WERI-Rb-1 (cell line): Measurements from ENCODE around the gene TMED3.

ENCODE experiments used
- DNase-seq: peaks from one replicate; pipeline ENCODE4 v3.0.0-alpha.2; 2020
- H3K27ac ChIP-seq: fragments of 250-450 bp; sonication (Bioruptor Pico); 2 replicates; pipeline ENCODE4 v1.5.1; 2020; ENCODE audit warnings: mild to moderate bottlenecking, moderate library complexity
- H3K27me3 ChIP-seq: fragments of 250-450 bp; sonication (Bioruptor Pico); 2 replicates; pipeline ENCODE4 v1.5.1; 2021; ENCODE audit warnings: mild to moderate bottlenecking, low read depth, moderate library complexity; ENCODE audit not compliant: insufficient read depth, severe bottlenecking
- H3K36me3 ChIP-seq: fragments of 250-450 bp; sonication (Bioruptor Pico); 2 replicates; pipeline ENCODE4 v1.5.1; 2020; ENCODE audit warnings: mild to moderate bottlenecking, moderate library complexity
- H3K4me3 ChIP-seq: 2 replicates; pipeline ENCODE4 v1.5.1; 2011; ENCODE audit warnings: low read depth, mild to moderate bottlenecking, control low read depth, low read length
- H3K9me3 ChIP-seq: fragments of 250-450 bp; sonication (Bioruptor Pico); 2 replicates; pipeline ENCODE4 v1.5.1; 2021; ENCODE audit warnings: mild to moderate bottlenecking, moderate library complexity; ENCODE audit not compliant: severe bottlenecking
- TF ChIP-seq, protein P1 (sequence below): IDR thresholded peaks from 2 replicates; pipeline ENCODE4 v1.5.1; 2011; ENCODE audit warnings: low read depth, mild to moderate bottlenecking, control low read depth, inconsistent platforms, low read length

TMED3 gene

DNA sequence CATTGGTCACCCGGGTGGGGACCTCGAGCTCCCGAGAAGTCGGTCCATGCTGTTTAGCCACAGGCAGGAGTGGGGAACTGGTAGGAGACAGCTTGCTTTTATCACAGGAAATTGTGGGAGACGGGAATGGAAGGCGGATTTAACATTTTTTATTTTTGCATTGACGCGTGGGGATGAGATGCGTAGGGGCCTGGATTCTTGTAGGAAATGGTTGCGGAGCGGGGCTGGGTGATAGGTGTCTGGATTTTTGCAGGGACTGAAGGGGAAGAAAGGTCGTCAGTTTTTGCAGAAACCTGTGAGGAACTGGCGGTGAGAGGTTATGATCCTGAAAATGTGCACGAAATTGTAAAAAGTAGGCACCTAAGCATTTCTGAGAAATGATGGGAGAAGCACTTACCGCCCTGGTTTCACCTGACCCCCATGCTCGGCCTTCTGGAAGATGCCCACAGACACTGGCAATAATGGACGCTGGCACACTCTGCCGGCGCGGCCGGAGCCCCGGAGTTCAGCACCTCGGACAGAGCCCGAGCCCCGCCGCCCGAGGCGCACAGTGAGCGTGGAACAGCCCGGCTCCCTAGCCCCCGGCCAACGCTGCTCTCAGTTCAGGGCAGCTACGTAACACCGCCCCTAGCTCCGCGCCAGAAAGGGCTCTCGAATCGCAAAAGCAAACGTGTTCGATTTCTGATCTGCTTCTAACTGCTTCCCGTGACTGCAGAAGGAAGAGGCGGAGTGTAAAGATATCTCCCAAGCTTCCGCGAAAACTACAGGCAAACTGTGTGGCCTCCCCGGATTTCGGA lies 27.5 kb upstream of the TMED3 start:
- DNase-seq = no peak
- H3K36me3 ChIP-seq = no peaks in the 10 kb centered on the region
- TF ChIP-seq, protein P1, sequence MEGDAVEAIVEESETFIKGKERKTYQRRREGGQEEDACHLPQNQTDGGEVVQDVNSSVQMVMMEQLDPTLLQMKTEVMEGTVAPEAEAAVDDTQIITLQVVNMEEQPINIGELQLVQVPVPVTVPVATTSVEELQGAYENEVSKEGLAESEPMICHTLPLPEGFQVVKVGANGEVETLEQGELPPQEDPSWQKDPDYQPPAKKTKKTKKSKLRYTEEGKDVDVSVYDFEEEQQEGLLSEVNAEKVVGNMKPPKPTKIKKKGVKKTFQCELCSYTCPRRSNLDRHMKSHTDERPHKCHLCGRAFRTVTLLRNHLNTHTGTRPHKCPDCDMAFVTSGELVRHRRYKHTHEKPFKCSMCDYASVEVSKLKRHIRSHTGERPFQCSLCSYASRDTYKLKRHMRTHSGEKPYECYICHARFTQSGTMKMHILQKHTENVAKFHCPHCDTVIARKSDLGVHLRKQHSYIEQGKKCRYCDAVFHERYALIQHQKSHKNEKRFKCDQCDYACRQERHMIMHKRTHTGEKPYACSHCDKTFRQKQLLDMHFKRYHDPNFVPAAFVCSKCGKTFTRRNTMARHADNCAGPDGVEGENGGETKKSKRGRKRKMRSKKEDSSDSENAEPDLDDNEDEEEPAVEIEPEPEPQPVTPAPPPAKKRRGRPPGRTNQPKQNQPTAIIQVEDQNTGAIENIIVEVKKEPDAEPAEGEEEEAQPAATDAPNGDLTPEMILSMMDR = no peak
- no peaks in the 10 kb centered on the region for H3K27me3 ChIP-seq
- no peak overlapping the region for H3K27ac ChIP-seq
- H3K4me3 ChIP-seq = no peak overlapping the region
- no peaks in the 10 kb centered on the region for H3K9me3 ChIP-seq

DNA sequence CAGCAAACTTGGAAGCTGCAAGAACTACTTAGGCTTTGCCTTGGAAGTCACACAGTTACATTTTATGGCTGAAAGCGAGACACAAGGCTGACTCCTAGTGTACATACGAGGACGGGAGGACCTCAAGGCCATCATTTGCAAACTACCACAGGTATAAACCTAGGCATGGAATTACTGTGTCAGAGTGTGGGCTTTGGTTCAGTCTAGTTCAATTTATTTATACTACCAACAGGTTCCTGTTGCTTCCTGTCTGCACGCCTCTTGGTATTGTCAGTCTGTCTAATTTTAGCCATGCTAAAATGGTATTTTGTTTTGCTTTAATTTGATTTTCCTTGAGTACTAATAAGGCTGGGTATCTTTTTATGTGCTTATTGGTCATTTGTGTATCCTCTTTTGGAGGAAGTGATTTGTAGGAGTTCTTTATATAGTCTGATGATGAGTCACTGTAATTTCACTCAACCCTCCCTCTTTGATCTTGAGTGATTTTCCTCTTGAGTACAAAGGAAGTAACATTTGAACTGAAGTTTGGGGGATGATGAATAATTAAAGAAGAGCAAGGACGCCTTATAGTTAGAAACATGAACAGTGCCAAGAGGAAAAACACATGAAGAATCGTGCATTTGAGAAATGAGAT lies 20.2 kb upstream of the TMED3 start:
- no peak for DNase-seq
- no peaks in the 10 kb centered on the region for H3K9me3 ChIP-seq
- no peak overlapping the region for H3K27ac ChIP-seq
- no peaks in the 10 kb centered on the region for H3K27me3 ChIP-seq
- no peak overlapping the region for H3K4me3 ChIP-seq
- no peaks in the 10 kb centered on the region for H3K36me3 ChIP-seq
- TF ChIP-seq, protein P1 = no peak

DNA sequence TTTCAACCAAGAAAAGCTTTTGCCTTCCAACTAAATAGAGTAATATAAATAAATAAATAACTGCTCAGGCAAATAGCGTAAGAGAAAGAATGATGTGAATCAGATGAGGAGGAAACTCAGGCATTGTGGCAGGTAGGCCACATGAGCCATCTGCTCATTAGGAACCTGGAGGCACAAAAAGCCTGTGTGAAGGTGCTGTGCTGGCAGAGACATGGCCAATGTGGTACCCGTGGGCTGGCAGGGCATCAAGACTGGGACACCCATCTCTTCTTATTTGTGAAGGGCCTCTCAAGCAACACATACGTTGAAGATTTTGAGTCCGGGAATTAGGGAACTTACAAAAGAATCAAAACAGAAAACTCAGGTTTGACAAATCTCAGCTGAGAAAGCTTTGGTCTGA lies 18.9 kb upstream of the TMED3 start:
- no peaks in the 10 kb centered on the region for H3K27me3 ChIP-seq

DNA sequence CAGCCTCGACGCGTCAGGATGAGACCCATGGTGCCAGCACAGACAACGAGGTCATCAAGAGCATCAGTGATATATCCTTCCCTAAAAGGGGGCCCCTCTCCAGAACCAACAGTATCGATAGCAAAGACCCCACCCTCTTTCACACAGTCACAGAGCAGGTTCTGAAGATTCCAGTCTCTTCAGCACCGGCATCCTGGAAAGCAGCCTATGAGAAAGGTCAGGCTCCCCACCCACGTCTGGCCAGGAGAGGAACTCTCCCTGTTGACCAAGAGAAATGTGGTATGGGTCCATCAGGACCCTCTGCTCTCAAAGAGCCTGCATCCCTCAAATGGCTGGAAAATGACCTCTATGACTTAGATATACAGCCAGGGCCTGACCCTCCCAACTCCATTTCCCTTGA lies 16.8 kb upstream of the TMED3 start:
- no peaks in the 10 kb centered on the region for H3K36me3 ChIP-seq
- no peak for DNase-seq
- TF ChIP-seq, protein P1 = no peak
- H3K27me3 ChIP-seq = no peaks in the 10 kb centered on the region
- no peaks in the 10 kb centered on the region for H3K9me3 ChIP-seq
- H3K27ac ChIP-seq = no peak overlapping the region
- no peak overlapping the region for H3K4me3 ChIP-seq

More for the DNA sequence above, 18.9 kb upstream of the TMED3 start:
- no peak overlapping the region for H3K4me3 ChIP-seq
- H3K9me3 ChIP-seq = no peaks in the 10 kb centered on the region
- no peak for DNase-seq
- H3K27ac ChIP-seq = no peak overlapping the region
- H3K36me3 ChIP-seq = no peaks in the 10 kb centered on the region
- TF ChIP-seq, protein P1 = no peak

DNA sequence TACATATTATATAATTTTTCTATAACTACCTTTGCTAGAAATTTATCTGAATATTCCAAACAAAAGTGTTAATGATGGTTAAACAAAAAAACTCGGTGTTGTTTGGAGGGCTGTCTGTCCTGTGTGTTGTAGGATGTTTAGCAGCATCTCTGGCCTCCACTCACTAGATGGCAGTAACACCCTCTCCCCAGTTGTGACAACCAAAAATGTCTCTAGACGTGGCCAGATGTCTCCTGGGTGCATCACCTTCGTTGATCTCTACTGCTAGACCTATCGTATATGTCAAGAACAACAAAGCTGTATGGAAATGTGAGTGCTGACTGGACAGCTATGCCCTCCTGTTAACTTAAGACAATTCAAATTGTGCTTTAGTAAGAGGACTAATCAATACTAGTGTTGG lies 14.3 kb upstream of the TMED3 start:
- Histone ChIP-seq H3K4me3 (no peak overlapping the region), H3K27me3 (no peaks in the 10 kb centered on the region), H3K36me3 (no peaks in the 10 kb centered on the region), H3K27ac (no peak overlapping the region), H3K9me3 (no peaks in the 10 kb centered on the region)
- TF ChIP-seq, protein P1 = peak; percentile 49
- peak; percentile 21 for DNase-seq
